ENCODE measurements around the gene GRIK1.

GRIK1 gene

GRCh38 chr21:29786496-29787360 lies 153.1 kb downstream of the GRIK1 start:
- DNase-seq (ENCODE audit: low read depth): no peak

- DNase-seq (ENCODE audit: low read depth): no peak
These were observed 162.6 kb downstream of the GRIK1 start for GRCh38 chr21:29777160-29777559.

- no peak for DNase-seq (ENCODE audit: low read depth)
These were observed 164.3 kb downstream of the GRIK1 start for GRCh38 chr21:29775462-29775861.

- DNase-seq (ENCODE audit: low read depth): no peak
These were observed 168.2 kb downstream of the GRIK1 start for GRCh38 chr21:29771491-29772066.

- no peak for DNase-seq (ENCODE audit: low read depth)
These were observed 176.1 kb downstream of the GRIK1 start for GRCh38 chr21:29763674-29764073.

- no peak for DNase-seq (ENCODE audit: low read depth)
These were observed 177.2 kb downstream of the GRIK1 start for GRCh38 chr21:29762570-29763082.

GRCh38 chr21:29753216-29753615 lies 186.6 kb downstream of the GRIK1 start:
- no peak for DNase-seq (ENCODE audit: low read depth)

- DNase-seq (ENCODE audit: low read depth): no peak
These were observed 188.2 kb downstream of the GRIK1 start for GRCh38 chr21:29751473-29752185.

GRCh38 chr21:29749957-29750356 lies 189.8 kb downstream of the GRIK1 start:
- DNase-seq (ENCODE audit: low read depth): no peak

- no peak for DNase-seq (ENCODE audit: low read depth)
These were observed 190.6 kb downstream of the GRIK1 start for GRCh38 chr21:29749223-29749622.

- DNase-seq (ENCODE audit: low read depth): no peak
These were observed 191.2 kb downstream of the GRIK1 start for GRCh38 chr21:29748391-29749167.

- DNase-seq (ENCODE audit: low read depth): no peak
These were observed 198.0 kb downstream of the GRIK1 start for GRCh38 chr21:29741761-29742160.

GRCh38 chr21:29739176-29739575 lies 200.6 kb downstream of the GRIK1 start:
- no peak for DNase-seq (ENCODE audit: low read depth)

- DNase-seq (ENCODE audit: low read depth): no peak
These were observed 201.1 kb downstream of the GRIK1 start for GRCh38 chr21:29738730-29739129.

- no peak for DNase-seq (ENCODE audit: low read depth)
These were observed 202.6 kb downstream of the GRIK1 start for GRCh38 chr21:29737186-29737585.

GRCh38 chr21:29730281-29730680 lies 209.5 kb downstream of the GRIK1 start:
- DNase-seq (ENCODE audit: low read depth): no peak

GRCh38 chr21:29726044-29726443 lies 213.8 kb downstream of the GRIK1 start:
- no peak for DNase-seq (ENCODE audit: low read depth)

- DNase-seq (ENCODE audit: low read depth): no peak
These were observed 214.6 kb downstream of the GRIK1 start for GRCh38 chr21:29725025-29725736.

- DNase-seq (ENCODE audit: low read depth): no peak
These were observed 217.8 kb downstream of the GRIK1 start for GRCh38 chr21:29721964-29722363.

- DNase-seq (ENCODE audit: low read depth): no peak
These were observed 218.6 kb downstream of the GRIK1 start for GRCh38 chr21:29721221-29721620.

GRCh38 chr21:29719521-29719920 lies 220.3 kb downstream of the GRIK1 start:
- DNase-seq (ENCODE audit: low read depth): no peak
